GM21526 (cell line): ENCODE measurements around the gene DNASE1.

Experiments
- ATAC-seq: cut with Tn5 transposase; IDR thresholded peaks from one replicate; pipeline ENCODE4 v1.9.1; 2021; ENCODE audit warnings: moderate library complexity; ENCODE audit not compliant: unreplicated experiment, low FRiP score

Gene DNASE1

DNA sequence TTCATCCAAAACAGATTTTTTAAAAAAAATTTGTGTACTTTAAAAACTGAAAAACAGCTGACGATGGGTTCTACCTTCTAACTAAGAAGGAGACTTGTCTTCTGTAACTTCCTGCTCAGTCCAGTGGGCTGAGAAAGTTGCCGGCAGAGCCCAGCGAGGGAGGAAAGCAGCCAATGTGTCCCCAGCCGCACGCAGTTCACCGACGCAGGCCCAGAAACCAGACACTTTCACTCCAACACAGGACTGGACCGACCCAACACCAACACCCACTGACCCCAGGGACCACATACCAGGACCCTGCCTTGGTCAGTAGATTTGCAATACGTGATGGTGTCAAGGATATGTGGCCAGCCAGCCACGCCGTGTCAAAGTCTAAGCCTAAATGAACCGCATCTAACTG is 37.3 kb downstream of the DNASE1 start:
- ATAC-seq = no peak

DNA sequence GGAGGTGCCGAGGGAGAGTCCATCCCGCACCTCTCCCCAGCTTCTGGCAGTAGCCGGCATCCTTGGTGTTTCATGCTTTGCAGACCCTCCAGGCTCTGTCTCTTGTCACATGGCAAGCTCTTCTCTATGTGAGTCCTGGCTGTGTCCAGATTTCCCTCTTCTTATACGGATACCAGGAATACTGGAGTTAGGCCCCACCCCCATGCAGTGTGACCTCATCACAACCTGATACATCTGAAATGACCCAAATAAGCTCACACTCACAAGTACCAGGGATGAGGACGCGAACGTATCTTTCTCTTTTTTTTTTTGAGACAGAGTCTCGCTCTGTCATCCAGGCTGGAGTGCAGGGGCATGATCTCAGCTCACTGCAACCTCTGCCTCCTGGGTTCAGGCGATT is 39.6 kb downstream of the DNASE1 start:
- ATAC-seq = no peak

DNA sequence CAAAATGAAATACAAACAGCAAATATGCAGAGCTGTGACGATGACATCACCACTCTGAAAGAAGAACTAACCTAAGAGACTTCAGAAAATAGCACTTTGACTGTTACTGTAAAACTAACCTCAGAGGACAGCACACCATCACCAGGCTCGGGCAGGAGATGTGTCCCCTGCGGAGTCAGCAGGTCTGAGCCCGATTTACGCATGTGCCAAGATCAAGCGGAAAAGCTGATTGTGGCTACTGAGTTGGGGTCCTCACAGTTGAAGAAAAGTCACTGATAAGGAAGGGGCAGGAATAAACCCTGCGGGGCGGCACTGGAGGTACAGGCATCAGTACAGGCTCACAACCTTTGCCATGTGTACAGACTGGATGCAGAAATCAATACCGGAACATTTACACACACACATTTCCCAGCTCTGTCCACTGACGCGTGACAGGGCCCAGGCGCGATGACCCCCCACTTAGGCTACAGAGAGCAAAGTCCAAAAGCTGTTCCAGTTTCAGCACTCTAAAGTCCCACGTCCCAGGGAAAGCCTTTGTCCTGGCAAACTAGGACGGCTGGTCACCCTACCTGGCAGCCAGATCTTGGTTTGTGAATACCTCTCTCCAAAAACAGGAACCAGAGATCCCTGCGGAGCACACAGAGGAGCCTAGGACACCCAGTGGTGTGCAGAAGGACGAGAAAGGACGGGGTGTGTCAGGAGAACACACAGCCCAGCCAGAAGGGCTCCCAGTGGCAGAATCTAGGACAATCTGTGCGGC is 41.3 kb downstream of the DNASE1 start:
- no peak for ATAC-seq

DNA sequence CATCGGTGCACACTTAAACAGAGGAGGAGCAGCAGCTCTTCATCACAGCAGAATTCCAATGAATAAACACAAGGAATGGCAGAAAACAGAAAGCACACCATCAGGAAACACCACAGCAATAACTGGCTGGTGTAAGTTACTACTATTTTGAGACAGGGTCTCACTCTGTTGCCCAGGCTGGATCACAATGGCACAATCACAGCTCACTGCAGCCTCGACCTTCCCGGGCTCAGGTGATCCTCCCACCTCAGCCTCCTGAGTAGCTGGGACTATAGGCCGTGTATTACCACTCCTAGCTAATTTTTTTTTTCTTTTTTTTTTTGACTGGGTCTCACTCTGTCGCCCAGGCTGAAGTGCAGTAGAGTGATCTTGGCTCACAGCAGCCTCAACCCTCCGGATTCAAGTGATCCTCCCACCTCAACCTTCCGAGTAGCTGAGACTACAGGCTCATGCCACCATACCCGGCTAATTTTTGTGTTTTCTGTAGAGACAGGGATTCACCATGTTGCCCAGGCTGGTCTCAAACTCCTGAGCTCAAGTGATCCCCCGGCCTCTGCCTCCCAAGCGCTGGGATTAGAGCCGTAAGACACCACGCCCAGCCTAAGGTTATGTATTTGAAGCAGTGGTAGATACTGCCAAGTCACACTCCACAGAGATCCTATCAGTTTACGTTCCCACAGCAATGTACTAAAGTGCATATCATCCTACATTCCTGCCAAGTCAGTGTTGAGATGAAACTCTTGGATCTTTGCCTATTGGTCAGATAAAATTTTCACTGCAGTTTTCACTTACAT is 42.1 kb downstream of the DNASE1 start:
- ATAC-seq = no peak

DNA sequence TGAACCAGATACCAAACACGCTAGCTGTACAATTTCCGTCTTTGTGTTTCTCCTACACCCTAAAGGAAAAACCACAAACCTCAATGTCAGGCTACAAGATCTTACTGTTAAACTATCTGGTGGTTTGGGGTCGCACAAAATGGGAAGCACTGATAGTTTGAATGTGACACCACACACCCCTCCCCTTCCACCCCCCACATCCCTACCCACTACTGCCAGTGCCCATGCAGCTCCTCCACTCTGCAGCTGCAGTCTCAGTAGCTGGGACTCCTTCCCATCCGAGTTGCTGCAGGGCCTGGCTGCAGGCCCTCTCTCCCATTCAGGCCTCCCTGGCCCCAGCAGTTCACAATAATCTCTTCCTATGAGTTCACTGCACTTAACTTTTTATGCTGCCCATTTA is 44.5 kb downstream of the DNASE1 start:
- no peak for ATAC-seq

DNA sequence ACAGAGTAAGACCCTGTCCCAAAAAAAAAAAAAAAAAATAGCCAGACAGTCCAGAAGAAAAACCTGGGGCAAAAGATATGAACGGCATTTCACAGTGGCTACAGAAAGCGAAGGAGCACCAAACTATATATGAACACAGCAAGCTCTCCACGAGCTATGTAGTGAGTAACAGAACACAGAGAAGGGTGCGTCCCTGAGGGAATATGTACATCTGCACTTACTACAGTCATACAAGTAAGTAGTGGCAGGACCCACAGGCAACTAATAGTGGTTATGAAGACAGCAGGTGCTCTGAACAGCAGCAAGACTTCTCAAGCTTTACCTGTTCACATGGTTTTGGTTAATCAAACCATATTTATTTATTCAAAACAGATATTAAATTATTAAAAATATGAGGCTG is 47.0 kb downstream of the DNASE1 start:
- no peak for ATAC-seq

DNA sequence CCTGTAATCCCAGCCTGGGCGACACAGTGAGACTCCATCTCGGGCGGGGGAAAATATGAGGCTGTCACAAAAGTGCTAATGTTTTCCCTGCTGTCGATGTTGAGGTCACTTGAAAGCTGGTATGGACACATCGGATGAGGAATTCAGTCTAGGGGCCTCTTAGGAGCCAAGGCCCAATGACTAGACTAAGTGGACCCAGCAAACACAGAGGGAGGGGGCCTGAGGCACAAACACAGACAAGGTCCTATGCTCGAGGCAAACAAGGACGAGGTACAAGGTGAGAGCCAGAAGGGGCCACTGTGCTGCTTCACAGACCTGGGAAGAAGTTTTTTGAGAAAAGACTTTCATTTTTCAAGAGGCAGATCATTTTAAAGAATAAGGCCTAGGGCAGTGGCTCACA is 47.6 kb downstream of the DNASE1 start:
- ATAC-seq = no peak

DNA sequence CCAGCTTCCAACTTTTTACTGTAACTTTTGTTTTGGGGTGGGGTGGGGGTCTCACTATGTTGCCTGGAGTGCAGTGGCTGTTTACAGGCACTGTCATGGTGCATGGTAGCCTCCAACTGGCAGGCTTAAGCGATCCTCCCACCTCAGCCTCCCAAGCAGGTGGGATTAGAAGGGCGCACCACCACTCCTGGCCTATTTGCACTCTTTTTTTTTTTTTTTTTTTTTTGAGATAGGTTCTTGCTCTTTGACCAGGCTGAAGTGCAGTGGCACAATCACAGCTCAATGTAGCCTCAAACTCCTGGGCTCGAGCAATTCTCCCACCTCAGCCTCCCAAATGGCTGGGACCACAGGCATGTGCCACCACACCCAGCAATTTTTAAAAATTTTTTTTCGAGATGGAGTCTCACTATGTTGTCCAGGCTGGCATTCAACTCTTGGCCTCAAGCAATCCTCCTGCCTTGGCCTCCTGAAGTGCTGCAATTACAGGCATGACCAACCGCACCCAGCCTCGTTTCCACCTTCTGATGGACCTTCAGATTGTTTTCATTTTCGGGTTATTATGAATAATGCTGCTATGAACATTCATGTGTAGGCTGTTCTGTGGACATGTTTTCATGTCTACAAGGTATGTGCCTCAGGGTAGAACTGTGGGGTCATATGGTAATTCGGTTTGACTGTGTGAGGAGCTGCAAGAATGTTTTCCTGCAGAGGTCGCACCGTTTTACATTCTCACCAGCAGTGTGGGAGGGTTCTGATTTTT is 51.9 kb downstream of the DNASE1 start:
- ATAC-seq = no peak
